ENCODE data around the gene HTR3A.
A peak's percentile ranks its signal among the peaks of the same experiment; 100 is the strongest.

Gene HTR3A

DNA sequence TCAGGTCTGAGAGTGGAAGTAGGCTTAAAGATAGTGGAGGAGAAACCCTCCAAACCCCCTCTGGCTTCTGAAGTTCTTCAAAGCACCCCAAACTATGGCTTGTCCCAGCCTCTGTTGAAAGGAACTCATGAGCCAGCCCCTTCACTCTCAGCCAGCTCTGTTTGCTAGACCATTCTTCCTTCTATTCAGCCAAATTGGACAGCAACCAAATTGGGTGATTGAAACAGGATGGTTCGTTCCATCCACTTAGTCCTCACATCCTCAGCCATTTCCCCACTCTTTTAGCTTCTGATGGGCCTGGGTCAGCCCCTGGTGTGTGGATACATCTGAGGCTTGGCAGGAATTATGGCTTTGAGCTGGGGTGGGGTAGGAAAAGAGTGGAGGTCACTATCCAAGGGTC lies 4.5 kb downstream of the HTR3A start:
- DNase-seq (ENCODE audit: low read depth in 2 of 2) = no peak

- no peak for DNase-seq (ENCODE audit: low read depth in 2 of 2)
Observed at GRCh38 chr11:113980785-113981184, 5.9 kb downstream of the HTR3A start.

GRCh38 chr11:113982306-113982705 lies 7.4 kb downstream of the HTR3A start:
- DNase-seq (ENCODE audit: low read depth in 2 of 2) = no peak

- DNase-seq (ENCODE audit: low read depth in 2 of 2) = no peak
Observed at GRCh38 chr11:113984781-113985180, 9.9 kb downstream of the HTR3A start.

- DNase-seq (ENCODE audit: low read depth in 2 of 2) = no peak
Observed at GRCh38 chr11:113985906-113986305, 11.0 kb downstream of the HTR3A start.

DNA sequence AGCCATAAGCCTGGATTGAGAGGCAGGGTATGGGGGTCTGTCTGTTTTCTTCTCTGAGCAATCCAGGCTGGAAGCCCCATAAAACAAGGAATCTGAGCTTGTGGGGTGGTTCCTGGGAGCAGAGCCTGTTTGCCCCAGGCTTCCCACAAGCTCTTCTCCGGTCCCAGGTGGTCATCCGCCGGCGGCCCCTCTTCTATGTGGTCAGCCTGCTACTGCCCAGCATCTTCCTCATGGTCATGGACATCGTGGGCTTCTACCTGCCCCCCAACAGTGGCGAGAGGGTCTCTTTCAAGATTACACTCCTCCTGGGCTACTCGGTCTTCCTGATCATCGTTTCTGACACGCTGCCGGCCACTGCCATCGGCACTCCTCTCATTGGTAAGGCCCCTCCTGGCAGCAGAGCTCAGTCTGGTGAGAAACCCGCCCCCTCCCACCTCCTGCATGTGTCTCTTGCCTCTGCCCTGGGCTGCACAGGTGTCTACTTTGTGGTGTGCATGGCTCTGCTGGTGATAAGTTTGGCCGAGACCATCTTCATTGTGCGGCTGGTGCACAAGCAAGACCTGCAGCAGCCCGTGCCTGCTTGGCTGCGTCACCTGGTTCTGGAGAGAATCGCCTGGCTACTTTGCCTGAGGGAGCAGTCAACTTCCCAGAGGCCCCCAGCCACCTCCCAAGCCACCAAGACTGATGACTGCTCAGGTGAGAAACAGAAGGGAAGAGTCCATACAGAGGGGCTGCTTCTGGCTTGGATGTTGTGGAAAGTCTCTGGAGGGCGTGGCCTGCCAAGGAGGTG lies 11.6 kb downstream of the HTR3A start:
- no peak for DNase-seq (ENCODE audit: low read depth in 2 of 2)

DNA sequence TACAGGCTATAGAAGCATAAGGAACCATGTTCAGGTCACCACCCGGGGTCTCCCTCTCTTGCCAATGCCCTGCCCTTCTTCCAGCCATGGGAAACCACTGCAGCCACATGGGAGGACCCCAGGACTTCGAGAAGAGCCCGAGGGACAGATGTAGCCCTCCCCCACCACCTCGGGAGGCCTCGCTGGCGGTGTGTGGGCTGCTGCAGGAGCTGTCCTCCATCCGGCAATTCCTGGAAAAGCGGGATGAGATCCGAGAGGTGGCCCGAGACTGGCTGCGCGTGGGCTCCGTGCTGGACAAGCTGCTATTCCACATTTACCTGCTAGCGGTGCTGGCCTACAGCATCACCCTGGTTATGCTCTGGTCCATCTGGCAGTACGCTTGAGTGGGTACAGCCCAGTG lies 14.5 kb downstream of the HTR3A start:
- DNase-seq (ENCODE audit: low read depth in 2 of 2) = no peak

DNA sequence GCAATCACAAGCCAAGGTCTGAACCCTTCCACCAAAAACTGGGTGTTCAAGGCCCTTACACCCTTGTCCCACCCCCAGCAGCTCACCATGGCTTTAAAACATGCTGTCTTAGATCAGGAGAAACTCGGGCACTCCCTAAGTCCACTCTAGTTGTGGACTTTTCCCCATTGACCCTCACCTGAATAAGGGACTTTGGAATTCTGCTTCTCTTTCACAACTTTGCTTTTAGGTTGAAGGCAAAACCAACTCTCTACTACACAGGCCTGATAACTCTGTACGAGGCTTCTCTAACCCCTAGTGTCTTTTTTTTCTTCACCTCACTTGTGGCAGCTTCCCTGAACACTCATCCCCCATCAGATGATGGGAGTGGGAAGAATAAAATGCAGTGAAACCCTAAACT lies 15.0 kb downstream of the HTR3A start:
- DNase-seq (ENCODE audit: low read depth in 2 of 2) = no peak

DNA sequence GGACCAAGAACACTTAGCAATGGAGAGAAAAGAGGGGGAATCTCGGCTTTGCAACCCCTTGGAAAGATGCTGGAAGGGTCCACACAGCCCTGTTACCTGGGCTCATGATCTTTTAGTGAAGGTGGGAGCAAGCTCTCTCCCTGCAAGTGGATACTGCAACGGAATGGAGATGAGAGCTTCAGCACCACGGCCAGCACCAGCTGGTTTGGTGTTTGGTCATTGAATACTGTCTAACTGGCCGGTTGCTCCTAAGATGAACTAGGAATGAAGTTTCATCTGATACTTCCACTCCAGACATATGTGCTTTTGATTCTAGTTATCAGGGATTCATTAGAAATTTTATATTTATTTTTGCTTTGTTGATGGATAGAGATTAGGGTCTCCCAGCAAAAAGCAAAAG lies 16.3 kb downstream of the HTR3A start:
- DNase-seq (ENCODE audit: low read depth in 2 of 2) = no peak

DNA sequence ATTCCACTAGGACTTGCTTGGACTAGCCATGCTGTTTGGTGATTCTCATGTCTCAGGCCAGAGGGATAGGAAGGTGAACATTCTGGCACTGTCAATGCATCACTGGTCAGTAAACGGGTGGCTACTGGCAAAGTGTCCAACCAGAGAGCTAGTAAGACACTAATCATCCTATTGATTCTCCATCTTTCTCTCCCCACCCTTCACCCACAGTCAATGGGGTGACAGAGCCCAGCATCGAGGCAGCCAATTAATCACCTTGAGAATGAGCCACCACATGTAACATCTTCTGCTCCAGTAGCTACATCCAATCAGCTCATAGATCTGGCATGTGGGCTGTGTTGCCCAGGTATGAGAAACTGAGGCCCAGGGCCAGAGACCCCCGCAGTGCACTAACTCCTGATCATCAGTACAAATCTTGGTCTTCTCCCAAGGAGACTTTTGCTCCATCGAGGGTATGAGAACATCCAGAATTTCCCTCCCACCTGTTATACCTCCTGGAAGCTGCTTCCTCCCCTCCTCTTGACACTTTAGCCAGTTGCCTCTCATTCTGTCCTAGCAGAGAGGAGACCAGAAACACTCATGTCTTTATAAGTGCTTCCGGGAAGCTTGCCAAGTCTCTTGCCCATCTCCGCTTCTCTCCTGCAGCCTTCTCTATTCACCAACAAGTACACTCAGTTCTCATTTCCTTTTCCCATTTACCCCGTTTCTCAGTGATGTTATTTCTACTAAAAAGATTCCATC lies 17.0 kb downstream of the HTR3A start:
- DNase-seq (ENCODE audit: low read depth in 2 of 2) = no peak

GRCh38 chr11:113992459-113993110 lies 17.7 kb downstream of the HTR3A start:
- DNase-seq (ENCODE audit: low read depth in 2 of 2) = no peak

GRCh38 chr11:113994077-113994954 lies 19.4 kb downstream of the HTR3A start:
- peak in 1 of 2 donors; percentile 4 for DNase-seq (ENCODE audit: low read depth in 2 of 2)

DNA sequence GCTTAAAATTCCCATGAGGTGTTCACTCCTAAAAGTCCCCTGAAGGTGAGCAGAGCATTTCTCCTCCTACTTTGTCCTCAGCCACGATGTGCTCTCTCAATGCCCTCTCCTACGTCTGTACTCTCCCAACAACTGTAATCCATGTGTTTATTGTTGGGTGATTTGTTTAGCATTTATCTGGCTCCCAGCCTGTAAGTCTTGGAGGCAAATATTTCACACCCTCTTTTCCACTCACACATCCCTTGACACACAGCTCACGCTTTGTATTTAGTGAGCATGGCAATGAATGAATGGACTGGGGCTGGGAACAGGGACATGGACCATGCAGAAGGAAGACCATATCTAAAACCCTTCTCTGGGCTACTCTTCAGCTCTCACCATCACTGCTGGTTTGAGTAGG lies 22.6 kb downstream of the HTR3A start:
- no peak for DNase-seq (ENCODE audit: low read depth in 2 of 2)

GRCh38 chr11:113998574-113998973 lies 23.7 kb downstream of the HTR3A start:
- DNase-seq (ENCODE audit: low read depth in 2 of 2) = no peak

DNA sequence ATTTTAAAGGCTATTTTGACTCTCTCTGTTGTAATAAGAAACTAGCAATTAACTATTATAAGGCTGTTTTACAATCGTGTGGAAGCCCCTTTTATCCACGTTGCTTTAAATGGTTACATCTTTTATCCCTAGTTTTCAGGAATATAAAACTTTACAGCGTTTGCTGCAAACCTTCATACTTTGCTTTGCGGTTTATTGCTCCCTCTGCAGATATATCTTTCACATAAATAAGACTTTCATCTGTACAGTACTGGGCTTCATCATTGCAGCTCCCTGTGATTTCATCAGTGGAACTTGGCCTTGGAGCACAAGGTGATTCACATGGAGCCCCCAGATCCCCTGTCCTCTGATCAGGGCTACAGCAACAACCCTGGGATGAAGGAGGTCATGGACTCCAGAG lies 25.6 kb downstream of the HTR3A start:
- DNase-seq (ENCODE audit: low read depth in 2 of 2) = no peak

- no peak for DNase-seq (ENCODE audit: low read depth in 2 of 2)
Observed at GRCh38 chr11:114001416-114001815, 26.5 kb downstream of the HTR3A start.

DNA sequence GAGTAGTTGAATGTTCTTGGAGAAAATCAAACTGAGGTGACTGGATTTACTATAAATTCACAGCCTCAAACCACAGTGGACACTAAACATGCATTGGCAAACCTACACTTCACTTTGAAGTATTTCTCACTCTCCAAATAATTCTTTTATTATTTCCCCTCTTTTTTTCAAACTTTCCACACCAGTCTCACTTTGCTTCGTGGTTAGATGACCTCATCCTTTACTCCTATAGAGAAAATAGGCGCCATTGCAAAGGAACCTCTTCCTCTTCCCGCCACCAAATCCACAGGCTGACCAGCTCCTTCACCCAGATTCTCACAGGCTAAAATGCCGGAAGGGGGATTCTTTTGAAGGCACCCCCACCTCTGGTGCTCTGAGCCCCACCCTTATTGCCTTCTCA lies 33.4 kb downstream of the HTR3A start:
- DNase-seq (ENCODE audit: low read depth in 2 of 2) = no peak

DNA sequence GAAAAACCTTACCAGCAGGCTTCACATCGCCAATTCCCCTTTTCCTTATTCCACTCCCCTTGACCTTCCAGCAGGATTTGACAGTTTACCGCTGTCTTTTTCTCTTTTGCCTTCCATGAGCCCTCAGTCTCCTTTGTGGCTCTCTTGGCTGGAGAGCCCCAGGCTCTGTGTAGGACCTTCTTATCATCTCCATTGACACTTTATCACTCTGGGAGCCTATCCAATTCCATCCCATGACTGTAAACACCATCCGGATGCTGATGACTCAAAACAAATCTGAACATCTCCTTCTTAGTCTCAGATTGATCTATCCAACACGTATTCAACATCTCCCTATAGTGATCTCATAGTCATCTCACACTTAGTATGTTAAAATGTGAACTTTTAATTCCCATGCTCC lies 36.0 kb downstream of the HTR3A start:
- no peak for DNase-seq (ENCODE audit: low read depth in 2 of 2)

DNA sequence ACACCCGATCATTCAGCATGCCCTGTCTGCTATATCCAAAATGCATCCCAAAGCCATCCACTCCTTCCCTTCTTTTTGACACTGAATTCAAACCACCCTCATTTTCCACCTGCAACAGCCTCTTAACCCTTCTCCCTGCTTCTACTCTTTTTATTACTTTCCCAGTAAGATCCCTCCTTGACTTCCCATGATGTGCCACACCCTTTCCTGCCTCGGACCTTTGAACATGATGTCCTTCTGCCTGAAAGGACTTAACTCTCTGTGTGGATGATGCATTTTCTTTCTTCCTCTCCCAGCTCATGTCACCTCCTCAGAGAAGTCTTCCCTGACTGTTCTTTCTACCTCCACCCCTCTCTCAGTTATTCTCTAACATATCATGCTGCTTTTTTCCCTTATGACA lies 36.5 kb downstream of the HTR3A start:
- DNase-seq (ENCODE audit: low read depth in 2 of 2) = no peak

DNA sequence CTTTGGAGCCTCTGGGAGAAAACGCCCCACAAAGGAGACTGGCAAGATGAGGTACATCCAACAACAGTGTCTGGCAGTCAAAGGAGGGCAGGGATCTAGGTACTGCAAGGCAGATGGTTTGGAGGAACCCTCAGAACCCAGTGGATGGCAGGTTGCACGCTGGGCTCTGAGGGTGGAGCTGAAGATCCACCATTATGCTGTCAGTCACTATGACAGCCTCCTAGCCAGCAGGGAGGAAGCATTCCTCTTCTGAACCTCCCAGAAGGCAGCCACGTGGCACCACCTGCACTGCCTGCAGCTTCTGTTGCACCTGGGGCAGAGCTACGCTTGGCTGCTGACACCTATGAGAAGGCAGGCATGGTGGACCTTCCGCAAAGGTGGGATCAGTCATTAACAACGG lies 40.2 kb downstream of the HTR3A start:
- no peak for DNase-seq (ENCODE audit: low read depth in 2 of 2)

- no peak for DNase-seq (ENCODE audit: low read depth in 2 of 2)
Observed at GRCh38 chr11:114016986-114017385, 42.1 kb downstream of the HTR3A start.

GRCh38 chr11:114017723-114018122 lies 42.8 kb downstream of the HTR3A start:
- DNase-seq (ENCODE audit: low read depth in 2 of 2) = no peak

Data from activated CD8-positive, alpha-beta memory T cell treated with anti-CD3 and anti-CD28 coated beads for 4 hours (primary cell).